WTC11 (cell line): ENCODE data around the gene RWDD3. TPM values are rescaled to one million over a fixed set of nuclear protein-coding genes. Genes with fewer than 3 reads are reported as not detected.

ENCODE experiments used
- ATAC-seq: fragments of 200-7000 bp; cut with Tn5 transposase; 2 replicates; pipeline ENCODE4 v1.10.0; 2021; ENCODE audit warnings: mild to moderate bottlenecking, moderate library complexity
- CTCF ChIA-PET: fragments of 300-600 bp; sonication (Branson Sonifier 250); formaldehyde crosslinking; loops from one replicate; lab custom pipeline; 2021; ENCODE audit warnings: antibody characterized with exemption; lab: Charles Lee
- POLR2A ChIA-PET: fragments of 350-600 bp; sonication (Branson Sonifier 250); formaldehyde crosslinking; loops from one replicate; lab custom pipeline; 2021; ENCODE audit warnings: antibody characterized with exemption; lab: Charles Lee
- DNase-seq: peaks from one replicate; pipeline ENCODE4 v3.0.0; 2021; ENCODE audit warnings: low spot score
- H3K27ac Mint-ChIP-seq: 2 replicates; pipeline ENCODE4 v1.8.0; 2021; ENCODE audit warnings: mixed read lengths
- H3K27me3 Mint-ChIP-seq: 2 replicates; pipeline ENCODE4 v1.8.0; 2021; ENCODE audit warnings: low read depth, mild to moderate bottlenecking, moderate library complexity, mixed read lengths
- H3K36me3 Mint-ChIP-seq: 2 replicates; pipeline ENCODE4 v1.8.0; 2021; ENCODE audit warnings: mixed read lengths
- H3K4me1 Mint-ChIP-seq: 2 replicates; pipeline ENCODE4 v1.8.0; 2022; ENCODE audit warnings: mixed read lengths
- H3K4me3 Mint-ChIP-seq: 2 replicates; pipeline ENCODE4 v1.8.0; 2021; ENCODE audit warnings: mild to moderate bottlenecking, moderate library complexity, mixed read lengths
- H3K9me3 Mint-ChIP-seq: 2 replicates; pipeline ENCODE4 v1.8.0; 2021; ENCODE audit warnings: mixed read lengths
- AFF4 ChIP-seq: sonication (generic); formaldehyde crosslinking; IDR thresholded peaks from 2 replicates; pipeline ENCODE4 v1.8.1; 2023; ENCODE audit warnings: mild to moderate bottlenecking, missing genetic modification reagents, borderline replicate concordance
- E2F4 ChIP-seq: sonication (generic); formaldehyde crosslinking; IDR thresholded peaks from 2 replicates; pipeline ENCODE4 v1.8.1; 2022; ENCODE audit warnings: low read depth, mild to moderate bottlenecking, moderate library complexity, missing genetic modification reagents, borderline replicate concordance
- ESRRA ChIP-seq: sonication (generic); formaldehyde crosslinking; IDR thresholded peaks from 2 replicates; pipeline ENCODE4 v1.8.1; 2022; ENCODE audit warnings: mild to moderate bottlenecking, missing genetic modification reagents, borderline replicate concordance
- HMGXB4 ChIP-seq: sonication (generic); formaldehyde crosslinking; IDR thresholded peaks from 2 replicates; pipeline ENCODE4 v1.8.1; 2023; ENCODE audit warnings: mild to moderate bottlenecking, moderate library complexity, missing genetic modification reagents
- SOX15 ChIP-seq: fragments of 250-450 bp; sonication (Bioruptor Pico); IDR thresholded peaks from 2 replicates; pipeline ENCODE4 v1.9.0; 2021; ENCODE audit warnings: mild to moderate bottlenecking
- TEAD4 ChIP-seq: sonication (generic); formaldehyde crosslinking; IDR thresholded peaks from 2 replicates; pipeline ENCODE4 v1.8.0; 2022; ENCODE audit warnings: mild to moderate bottlenecking, missing genetic modification reagents
- USF1 ChIP-seq: sonication (generic); formaldehyde crosslinking; IDR thresholded peaks from 2 replicates; pipeline ENCODE4 v1.8.0; 2022; ENCODE audit warnings: mild to moderate bottlenecking, missing genetic modification reagents
- ZNF219 ChIP-seq: sonication (generic); formaldehyde crosslinking; IDR thresholded peaks from 2 replicates; pipeline ENCODE4 v1.8.0; 2023; ENCODE audit warnings: missing genetic modification reagents, mild to moderate bottlenecking, borderline replicate concordance
- ZNF396 ChIP-seq: fragments of 250-450 bp; sonication (Bioruptor Pico); IDR thresholded peaks from 2 replicates; pipeline ENCODE4 v1.8.0; 2021; ENCODE audit warnings: mild to moderate bottlenecking, moderate library complexity, borderline replicate concordance
- ZNF532 ChIP-seq: fragments of 250-450 bp; sonication (Bioruptor Pico); IDR thresholded peaks from 2 replicates; pipeline ENCODE4 v1.9.0; 2021; ENCODE audit warnings: mild to moderate bottlenecking, borderline replicate concordance
- ZSCAN18 ChIP-seq: fragments of 250-450 bp; sonication (Bioruptor Pico); IDR thresholded peaks from 2 replicates; pipeline ENCODE4 v2.1.2; 2022; ENCODE audit warnings: mild to moderate bottlenecking, moderate library complexity
- total RNA-seq: library from RNA; stranded (reverse); gene quantifications from 3 replicates; pipeline ENCODE4 v1.2.3, GENCODE V29; 2021

RWDD3 gene
- total RNA-seq, 1 experiment from 2014 or later = 13.9 TPM

GRCh38 chr1:95229706-95230105 is 4.3 kb upstream of the RWDD3 start (continued):
- TF ChIP-seq AFF4 (CRISPR knock-in tag) (no peak), ZNF219 (CRISPR knock-in tag) (no peak), ZSCAN18 (no peak), ZNF396 (CRISPR knock-in tag) (no peak), HMGXB4 (CRISPR knock-in tag) (no peak), TEAD4 (no peak), E2F4 (CRISPR knock-in tag) (no peak), ZNF532 (CRISPR knock-in tag) (no peak), ESRRA (CRISPR knock-in tag) (no peak), SOX15 (CRISPR knock-in tag) (no peak)

GRCh38 chr1:95230256-95230655 is 3.8 kb upstream of the RWDD3 start:
- no peak for TF ChIP-seq USF1
- peaks cover 4% of the 10 kb centered on the region; the same call in 1 of the 2 replicates for H3K9me3 Mint-ChIP-seq
- CTCF ChIA-PET = no interaction called here

More at GRCh38 chr1:95230256-95230655, 3.8 kb upstream of the RWDD3 start:
- peaks cover 8% of the 10 kb centered on the region for H3K4me1 Mint-ChIP-seq
- POLR2A ChIA-PET = no interaction called here
- no peak overlapping the region for H3K4me3 Mint-ChIP-seq
- no peaks in the 10 kb centered on the region for H3K36me3 Mint-ChIP-seq
- H3K27ac Mint-ChIP-seq = no peak overlapping the region
- no peaks in the 10 kb centered on the region; the same call in none of the 2 replicates for H3K27me3 Mint-ChIP-seq
- DNase-seq (no peak), ATAC-seq (no peak)
